Body of pancreas (tissue), 4 donors: ENCODE results near the gene PTPRT.

Experiments
- CTCF ChIP-seq, 7 experiments: fragments of 450-650 bp in 4 of 7; fragments of 200-600 bp in 3 of 7; sonication (generic) in 3 of 7; IDR thresholded peaks; one replicate each; pipeline ENCODE4 v1.5.1; 2016 to 2019; ENCODE audit warnings: antibody characterized with exemption in 7 of 7
- POLR2A ChIP-seq, 3 donors: fragments of 450-650 bp; IDR thresholded peaks; one replicate each; pipeline ENCODE4 v1.6.1; 2016; ENCODE audit warnings: antibody characterized with exemption in 3 of 3, mild to moderate bottlenecking in 2 of 3

- TF ChIP-seq CTCF (IDR thresholded peaks at IDR 0.05): no peak
- TF ChIP-seq POLR2A (IDR thresholded peaks at IDR 0.05): no peak
Measured at GRCh38 chr20:42338294-42339201, 851.2 kb downstream of the PTPRT start.
